ENCODE measurements around the gene PSMB7. TPM values are rescaled to one million over a fixed set of nuclear protein-coding genes. Genes with fewer than 3 reads are reported as not detected.
A peak's percentile ranks its signal among the peaks of the same experiment; 100 is the strongest.

The PSMB7 gene
- total and polyA plus RNA-seq, 2 of the 13 experiments (the other 11 are each of a cell fraction or from before 2014, with no cell fraction given): 259 to 291 TPM

- TF ChIP-seq ZNF687 (CRISPR knock-in tag; IDR thresholded peaks at IDR 0.05): 0 out of 2 replicates have a peak, but pooled peaks have one; percentile 10
- peak; percentile 38; the same call in 1 of the 2 replicates for TF ChIP-seq NCOA2 (CRISPR knock-in tag; IDR thresholded peaks at IDR 0.05)
Observed at GRCh38 chr9:124359426-124359825, 55.8 kb downstream of the PSMB7 start (continued).

- Histone ChIP-seq H3K4me3 (replicated peaks in 1 of 3; ENCODE audit: insufficient read depth in 1 of 3, low read depth in 2 of 3, low read length in 3 of 3) (no peak overlapping the region), H3K27me3 (ENCODE audit: control insufficient read depth in 1 of 2, insufficient read depth in 2 of 2, low read length in 2 of 2) (no peaks in the 10 kb centered on the region), H3K9ac (ENCODE audit: insufficient read depth, low read depth, low read length) (no peak overlapping the region), H3K9me3 (ENCODE audit: low read length) (no peaks in the 10 kb centered on the region), H3K79me2 (ENCODE audit: insufficient read depth, low read length) (peaks cover 65% of the 10 kb centered on the region), H3K4me2 (ENCODE audit: low read depth, low read length) (no peak overlapping the region), H3K36me3 (replicated peaks in 1 of 2; ENCODE audit: control insufficient read depth in 1 of 2, insufficient read depth in 2 of 2, low read length in 2 of 2) (peaks cover 8 to 28% of the 10 kb centered on the region in 2 experiments), H3K27ac (ENCODE audit: extremely low read length, insufficient read depth, low read length) (no peak overlapping the region), H4K20me1 (ENCODE audit: insufficient read depth, low read length) (peaks cover 16% of the 10 kb centered on the region; the same call in 1 of the 2 replicates), H3K4me1 (ENCODE audit: insufficient read depth, low read length) (peaks cover 20% of the 10 kb centered on the region), H2AFZ (ENCODE audit: low read length) (no peak overlapping the region)
- intact Hi-C loops (cut with micrococcal nuclease; ENCODE audit: unreplicated experiment) (no loop called here), in situ Hi-C loops (cut with HindIII; ENCODE audit: extremely low pct_ligation_motif_present, low pct_unique_long_range_greater_than_20kb) (no loop called here)
- no TSS peak for BruUV-seq (replicated peaks)
- WGBS (ENCODE audit: low lambda C conversion rate): 97% methylated on average over 13 of the region's 13 CpGs
- POLR2A ChIA-PET: no interaction called here
- 0 out of 2 replicates have a peak, but pooled peaks have one; percentile 7 for TF ChIP-seq POLR2G (IDR thresholded peaks at IDR 0.05; ENCODE audit: low read depth, low read length)
- TF ChIP-seq ZBTB33 (CRISPR knock-in tag; IDR thresholded peaks at IDR 0.05): peak; percentile 43; the same call in 1 of the 2 replicates
- TF ChIP-seq CEBPZ (IDR thresholded peaks at IDR 0.05; ENCODE audit: low read length): no peak
- CTCF ChIA-PET (ENCODE audit: low intra/inter-chr PET ratio, low total read pairs): no interaction called here
- no peak for ATAC-seq
- DNase-seq (ENCODE audit: low spot score): no peak
- FAIRE-seq: no peak
Observed at GRCh38 chr9:124358631-124359030, 56.6 kb downstream of the PSMB7 start.
